ENCODE measurements around the gene SLC17A7.

SLC17A7 gene

GRCh38 chr19:49403404-49404187 lies 37.7 kb downstream of the SLC17A7 start:
- no peak for DNase-seq

GRCh38 chr19:49400029-49400428 lies 41.3 kb downstream of the SLC17A7 start:
- DNase-seq, result no peak

- DNase-seq, result no peak
Measured at GRCh38 chr19:49398931-49399330, 42.4 kb downstream of the SLC17A7 start.

GRCh38 chr19:49398001-49398615 lies 43.2 kb downstream of the SLC17A7 start:
- DNase-seq, result no peak

GRCh38 chr19:49396738-49397505 lies 44.4 kb downstream of the SLC17A7 start:
- DNase-seq, result no peak

GRCh38 chr19:49395581-49396407 lies 45.5 kb downstream of the SLC17A7 start:
- DNase-seq, result no peak

- no peak for DNase-seq
Measured at GRCh38 chr19:49393881-49394280, 47.4 kb downstream of the SLC17A7 start.

GRCh38 chr19:49391581-49392399 lies 49.5 kb downstream of the SLC17A7 start:
- peak; percentile 84 for DNase-seq

GRCh38 chr19:49390929-49391359 lies 50.4 kb downstream of the SLC17A7 start:
- DNase-seq, result no peak

- no peak for DNase-seq
Measured at GRCh38 chr19:49390131-49390928, 51.0 kb downstream of the SLC17A7 start.

GRCh38 chr19:49389406-49389805 lies 51.9 kb downstream of the SLC17A7 start:
- DNase-seq, result no peak

GRCh38 chr19:49387936-49388372 lies 53.4 kb downstream of the SLC17A7 start, which contains the start of gene KASH5:
TSS of gene KASH5 (plus strand) at chr19:49388249. CDS start at chr19:49390884, 2,635 bp downstream.
- DNase-seq, result peak; percentile 92

GRCh38 chr19:49383599-49383998 lies 57.7 kb downstream of the SLC17A7 start:
- DNase-seq, result no peak

GRCh38 chr19:49382639-49383038 lies 58.7 kb downstream of the SLC17A7 start:
- no peak for DNase-seq

GRCh38 chr19:49380391-49380790 lies 60.9 kb downstream of the SLC17A7 start:
- DNase-seq, result no peak
